SIG-M5 treated with dmso at 0.1 percent for 504 hours (cell line): ENCODE data around the gene KRT74.
A peak's percentile ranks its signal among the peaks of the same experiment; 100 is the strongest.

Source experiments
- DNase-seq: peaks from one replicate; lab custom pipeline; 2025; ENCODE audit not compliant: unreplicated experiment; lab: John Stamatoyannopoulos, UW

Gene KRT74

GRCh38 chr12:52539821-52540173 is 33.8 kb downstream of the KRT74 start:
- DNase-seq, result no peak

DNA sequence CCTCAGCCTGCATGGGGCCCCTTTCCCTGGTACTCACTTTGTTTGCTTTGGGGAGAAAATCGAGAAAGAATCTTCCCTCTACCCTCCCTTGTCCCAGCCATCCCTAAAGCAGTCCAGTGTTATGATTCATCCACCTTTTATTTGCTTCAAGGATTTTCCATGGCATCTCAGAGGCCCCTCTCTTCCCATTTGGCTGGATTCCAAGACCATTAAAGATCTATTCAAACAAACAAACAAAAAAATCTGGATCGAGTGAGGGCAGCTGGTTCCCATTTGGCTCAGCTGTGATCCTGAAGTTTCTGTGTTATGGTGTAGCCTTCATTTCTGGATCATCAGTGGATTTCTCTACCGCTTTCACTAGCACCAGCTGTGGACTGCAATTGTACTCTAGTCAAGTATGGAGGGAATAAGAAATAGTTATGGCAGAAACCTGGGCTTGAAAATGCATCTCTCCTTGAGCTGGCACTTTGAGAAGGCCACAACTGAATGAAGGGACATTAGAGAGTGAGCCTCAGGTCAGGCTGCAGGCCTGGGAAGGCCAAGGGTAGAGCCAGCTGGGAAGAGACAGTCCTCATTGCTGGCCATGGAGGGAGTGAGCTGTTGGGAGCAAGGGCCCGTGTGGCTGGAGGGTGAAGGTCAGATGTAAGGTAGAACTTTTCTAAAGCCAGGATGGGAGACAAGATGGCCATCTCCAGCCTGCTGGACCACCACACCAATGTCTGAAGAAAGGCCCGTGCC is 34.4 kb downstream of the KRT74 start:
- no peak for DNase-seq

DNA sequence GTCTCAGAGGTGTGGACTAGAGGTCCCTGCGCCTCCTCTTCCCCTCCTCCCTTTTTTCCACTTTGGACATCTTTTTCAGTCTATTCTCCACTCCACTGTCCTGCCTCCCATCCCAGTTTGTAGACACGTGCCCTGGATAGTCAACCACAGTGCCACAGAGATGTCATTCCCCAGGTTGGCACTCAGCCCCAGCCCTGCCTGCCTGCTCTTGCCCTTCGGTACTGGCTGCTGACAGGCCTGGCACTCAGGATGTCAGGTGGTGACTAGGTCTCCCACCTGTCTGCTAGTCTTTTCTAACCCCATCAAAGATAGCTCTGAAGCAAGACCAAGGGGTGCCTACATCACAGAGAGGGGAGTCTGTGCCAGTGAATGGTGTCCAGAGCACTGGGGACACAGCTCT is 36.5 kb downstream of the KRT74 start:
- DNase-seq, result no peak

DNA sequence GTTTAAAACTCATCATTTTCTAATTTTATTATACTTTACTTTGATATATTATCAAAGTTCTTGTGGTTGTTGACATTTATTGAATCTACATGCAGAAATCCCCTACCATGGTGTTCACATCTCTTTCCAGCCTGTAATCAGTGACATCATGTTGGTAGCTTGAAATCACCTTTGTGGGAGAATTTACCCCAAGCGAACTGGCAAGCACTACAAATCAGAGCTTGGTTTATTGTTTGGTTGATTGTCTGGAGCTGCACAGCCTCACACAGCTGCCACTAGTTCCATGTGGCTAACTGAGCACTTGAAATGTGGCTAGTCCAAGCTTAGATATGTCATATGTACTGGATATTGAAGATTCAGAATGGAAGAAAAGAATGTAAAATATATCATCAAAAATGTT is 38.1 kb downstream of the KRT74 start:
- no peak for DNase-seq

- no peak for DNase-seq
Observed at GRCh38 chr12:52534482-52534881, 39.2 kb downstream of the KRT74 start.

- DNase-seq, result no peak
Observed at GRCh38 chr12:52533686-52534470, 39.8 kb downstream of the KRT74 start.

GRCh38 chr12:52532636-52533035 is 41.0 kb downstream of the KRT74 start:
- no peak for DNase-seq

- DNase-seq, result peak; percentile 50
Observed at GRCh38 chr12:52531566-52532300, 41.9 kb downstream of the KRT74 start.

- DNase-seq, result no peak
Observed at GRCh38 chr12:52530905-52531304, 42.7 kb downstream of the KRT74 start.

- no peak for DNase-seq
Observed at GRCh38 chr12:52530366-52530765, 43.3 kb downstream of the KRT74 start.

GRCh38 chr12:52529846-52530245 is 43.8 kb downstream of the KRT74 start:
- no peak for DNase-seq

- no peak for DNase-seq
Observed at GRCh38 chr12:52529417-52529816, 44.2 kb downstream of the KRT74 start.

DNA sequence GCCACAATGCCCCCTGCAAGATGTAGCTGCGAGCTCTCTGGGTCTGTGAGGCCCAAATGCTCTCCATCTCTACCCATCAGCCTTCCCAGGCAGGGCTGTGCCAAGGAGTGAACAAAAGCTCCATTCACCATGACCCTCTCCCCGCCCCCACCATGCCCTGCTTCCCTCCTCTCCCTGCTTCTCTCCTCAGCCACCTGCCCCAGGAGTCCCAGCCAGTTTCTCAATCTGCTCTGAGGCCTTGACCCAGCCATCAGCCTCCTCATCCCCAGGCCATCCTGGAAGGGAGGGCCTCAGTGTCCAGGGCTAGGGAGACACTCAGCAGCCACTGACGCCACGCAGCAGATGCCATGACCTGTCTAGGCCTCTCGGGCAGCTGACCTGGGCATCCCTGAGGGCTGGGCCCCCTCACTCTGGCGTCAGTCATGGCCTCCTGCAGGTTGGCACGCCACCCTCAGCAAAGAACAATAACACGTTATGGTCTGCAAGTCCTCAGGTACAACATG is 45.0 kb downstream of the KRT74 start:
- no peak for DNase-seq

DNA sequence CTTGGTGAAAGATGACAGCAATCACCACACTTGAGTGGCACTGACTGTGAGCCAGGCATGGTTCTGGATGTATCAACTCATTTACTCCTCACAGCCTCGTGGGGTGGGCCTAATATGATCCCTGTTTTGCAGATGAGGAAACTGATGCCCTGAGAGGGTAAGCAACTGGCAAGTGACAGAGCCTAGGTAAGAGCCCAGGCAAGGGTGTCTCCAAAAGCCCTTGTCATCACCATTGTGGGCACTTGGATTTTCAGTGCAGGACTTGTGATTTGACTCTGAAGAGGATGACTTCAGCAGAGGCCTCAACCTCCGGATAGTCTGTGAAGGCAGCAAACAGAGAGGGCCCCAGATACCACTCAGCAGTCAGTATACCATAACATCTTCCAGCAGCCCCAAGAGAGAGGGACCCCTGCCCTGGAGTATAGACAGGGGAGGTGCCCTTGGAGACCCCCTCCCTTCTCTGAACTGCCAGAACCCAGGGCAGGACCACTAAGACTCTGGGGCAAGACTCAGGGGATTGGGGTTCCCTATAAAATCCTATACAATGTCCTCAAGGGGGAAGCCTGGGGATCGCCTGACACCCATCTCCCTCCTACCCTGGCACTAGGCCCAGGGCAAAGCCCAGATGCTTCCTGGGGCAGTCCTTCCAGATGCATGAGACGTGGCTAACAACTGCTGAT is 46.4 kb downstream of the KRT74 start:
- DNase-seq, result no peak

- DNase-seq, result no peak
Observed at GRCh38 chr12:52526511-52526951, 47.1 kb downstream of the KRT74 start.

GRCh38 chr12:52525661-52526499 is 47.8 kb downstream of the KRT74 start:
- DNase-seq, result no peak

DNA sequence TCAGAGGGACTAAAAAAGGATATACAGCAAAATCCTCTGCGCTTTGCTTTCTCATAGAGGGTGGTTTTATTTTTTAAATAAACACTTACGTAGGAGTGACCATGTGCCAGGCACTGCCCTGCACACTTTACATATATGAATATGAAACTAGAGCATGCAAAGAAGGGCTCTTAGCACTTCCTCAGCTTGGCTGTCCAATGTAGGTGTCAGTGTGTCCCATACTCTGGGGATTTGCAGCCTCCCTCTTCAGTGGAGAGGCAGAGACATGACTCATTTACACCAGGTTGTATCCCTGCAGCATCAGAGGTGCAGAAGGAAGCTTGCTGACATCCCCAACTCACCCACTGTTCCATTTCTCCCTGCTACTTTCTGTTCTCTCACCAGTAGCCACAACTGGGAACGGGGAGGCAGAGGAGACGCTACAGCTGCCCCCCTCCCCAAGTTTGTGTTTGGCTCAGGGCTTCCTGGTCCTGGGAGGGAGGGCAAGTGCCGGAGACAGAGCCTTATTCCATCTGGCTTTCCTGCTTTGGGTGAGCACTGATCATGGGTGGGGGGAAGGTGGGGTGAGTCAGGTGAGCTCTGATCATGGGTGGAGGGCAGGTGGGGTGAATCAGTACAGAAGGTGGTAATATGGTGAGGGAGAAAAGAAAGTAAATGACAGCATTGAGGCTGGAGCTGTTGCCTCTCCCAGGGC is 48.6 kb downstream of the KRT74 start:
- no peak for DNase-seq

- DNase-seq, result no peak
Observed at GRCh38 chr12:52524241-52524897, 49.3 kb downstream of the KRT74 start.

DNA sequence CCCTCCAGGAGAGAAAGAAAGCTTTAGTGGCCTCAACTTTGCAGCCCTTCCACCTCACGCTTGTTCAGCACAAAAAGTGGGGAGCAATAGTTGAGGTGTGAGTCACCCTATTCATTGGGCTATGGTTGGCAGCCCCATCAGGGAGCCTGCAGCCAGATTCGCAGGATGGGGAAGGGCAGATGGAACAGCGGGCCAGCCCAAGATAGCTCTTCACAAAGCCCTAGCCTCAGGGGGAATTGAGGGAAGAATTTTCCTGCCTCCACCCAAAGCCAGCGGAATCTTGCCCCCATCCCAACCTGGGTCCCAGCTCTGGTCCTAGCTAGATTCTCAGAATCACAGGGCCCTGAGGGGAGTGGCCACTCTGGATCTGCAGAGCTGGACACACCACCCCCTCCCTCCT is 49.8 kb downstream of the KRT74 start:
- DNase-seq, result no peak
